ENCODE results near the gene CBX5.

The CBX5 gene

GRCh38 chr12:54225666-54226065, 54.3 kb downstream of the CBX5 start:
- DNase-seq (ENCODE audit: low read depth) = no peak

GRCh38 chr12:54222609-54223008, 57.3 kb downstream of the CBX5 start:
- no peak for DNase-seq (ENCODE audit: low read depth)

- no peak for DNase-seq (ENCODE audit: low read depth)
Measured at GRCh38 chr12:54221402-54221984, 58.4 kb downstream of the CBX5 start.

GRCh38 chr12:54220567-54220966, 59.4 kb downstream of the CBX5 start:
- no peak for DNase-seq (ENCODE audit: low read depth)

GRCh38 chr12:54220092-54220557, 59.8 kb downstream of the CBX5 start:
- peak; percentile 51 for DNase-seq (ENCODE audit: low read depth)

GRCh38 chr12:54217774-54218241, 62.1 kb downstream of the CBX5 start:
- no peak for DNase-seq (ENCODE audit: low read depth)

GRCh38 chr12:54216797-54217661, 62.9 kb downstream of the CBX5 start:
- DNase-seq (ENCODE audit: low read depth) = peak; percentile 58

- DNase-seq (ENCODE audit: low read depth) = no peak
Measured at GRCh38 chr12:54215989-54216796, 63.7 kb downstream of the CBX5 start.

GRCh38 chr12:54214553-54215406, 65.1 kb downstream of the CBX5 start:
- DNase-seq (ENCODE audit: low read depth) = peak; percentile 89

GRCh38 chr12:54213079-54213478, 66.8 kb downstream of the CBX5 start:
- no peak for DNase-seq (ENCODE audit: low read depth)

- no peak for DNase-seq (ENCODE audit: low read depth)
Measured at GRCh38 chr12:54211920-54212319, 68.0 kb downstream of the CBX5 start.

- DNase-seq (ENCODE audit: low read depth) = no peak
Measured at GRCh38 chr12:54210400-54210790, 69.5 kb downstream of the CBX5 start.

- DNase-seq (ENCODE audit: low read depth) = no peak
Measured at GRCh38 chr12:54208591-54208990, 71.3 kb downstream of the CBX5 start.

- peak; percentile 69 for DNase-seq (ENCODE audit: low read depth)
Measured at GRCh38 chr12:54207539-54208294, 72.2 kb downstream of the CBX5 start.

- no peak for DNase-seq (ENCODE audit: low read depth)
Measured at GRCh38 chr12:54206791-54207190, 73.1 kb downstream of the CBX5 start.

GRCh38 chr12:54204316-54204715, 75.6 kb downstream of the CBX5 start:
- no peak for DNase-seq (ENCODE audit: low read depth)

- peak; percentile 43 for DNase-seq (ENCODE audit: low read depth)
Measured at GRCh38 chr12:54201001-54201794, 78.7 kb downstream of the CBX5 start.

- DNase-seq (ENCODE audit: low read depth) = no peak
Measured at GRCh38 chr12:54200412-54200811, 79.5 kb downstream of the CBX5 start.

GRCh38 chr12:54199917-54200316, 80.0 kb downstream of the CBX5 start:
- DNase-seq (ENCODE audit: low read depth) = no peak

GRCh38 chr12:54199034-54199433, 80.9 kb downstream of the CBX5 start:
- no peak for DNase-seq (ENCODE audit: low read depth)
